Frontal cortex (tissue), 4 donors: ENCODE data around the gene FBXL17. TPM values are rescaled to one million over a fixed set of nuclear protein-coding genes. Genes with fewer than 3 reads are reported as not detected.

Experiments
- DNase-seq, 2 donors: peaks; one replicate each; pipeline ENCODE4 v3.0.0; 2012; ENCODE audit warnings: low spot score in 2 of 2
- FAIRE-seq: peaks from 2 replicates; lab custom pipeline; 2012; peaks lifted over from hg19 to GRCh38; lab: Jason Lieb, UNC
- total RNA-seq: library from RNA; depleted of rRNA; stranded (reverse); fragments of >200 nt; gene quantifications from one replicate; pipeline ENCODE4 v1.2.3, GENCODE V29; 2014
- donor health status: control.
- donor health status: control.
- donor health status: control.

Gene FBXL17
- total RNA-seq, 1 donor from 2014 or later: 55.4 TPM

GRCh38 chr5:107977550-107978071 is 404.3 kb downstream of the FBXL17 start:
- FAIRE-seq: no peak
- no peak for DNase-seq

- FAIRE-seq: no peak
Measured at GRCh38 chr5:107975568-107975967, 406.3 kb downstream of the FBXL17 start.

DNA sequence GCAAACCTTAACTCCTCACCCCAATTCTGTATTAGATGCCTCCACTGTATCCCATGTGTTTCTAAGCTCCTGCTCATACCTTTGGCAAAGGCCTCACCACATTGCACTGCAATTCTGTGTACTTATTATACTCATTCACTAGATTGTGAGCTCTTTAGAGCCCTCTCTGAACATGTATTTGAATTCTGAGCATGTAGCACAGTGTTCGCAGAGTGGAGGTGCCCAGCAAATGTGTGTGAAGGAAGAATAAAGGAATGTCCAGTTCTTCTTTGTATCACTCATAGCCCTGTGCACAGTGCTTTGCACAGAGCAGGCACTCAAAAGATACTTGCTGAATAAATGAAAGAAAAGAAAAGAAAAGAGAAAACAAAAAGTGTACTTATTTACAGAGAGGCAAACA is 410.1 kb downstream of the FBXL17 start:
- DNase-seq (no peak), FAIRE-seq (no peak)

More at GRCh38 chr5:107975568-107975967, 406.3 kb downstream of the FBXL17 start:
- DNase-seq: no peak

DNA sequence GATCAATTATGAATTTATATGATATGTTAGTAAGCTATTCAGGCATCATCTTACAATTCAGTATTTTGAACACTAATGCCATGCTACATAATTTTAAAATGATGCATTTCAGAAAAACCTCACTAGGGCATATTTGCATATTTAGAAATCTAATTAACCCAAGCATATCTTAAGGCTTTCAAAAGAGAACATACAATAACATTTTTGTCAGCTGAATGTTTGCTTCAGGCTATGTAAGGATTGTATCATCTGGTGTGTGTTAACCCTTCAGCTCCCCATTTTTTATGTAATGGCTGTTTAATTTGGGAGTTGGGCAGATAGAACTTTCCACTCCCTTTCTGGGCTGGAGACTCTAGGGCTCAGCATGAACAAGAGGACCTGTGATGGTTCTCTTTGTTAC is 412.1 kb downstream of the FBXL17 start:
- FAIRE-seq (no peak), DNase-seq (no peak)

GRCh38 chr5:107968998-107969397 is 412.9 kb downstream of the FBXL17 start:
- FAIRE-seq (no peak), DNase-seq (no peak)

GRCh38 chr5:107968406-107968843 is 413.5 kb downstream of the FBXL17 start:
- FAIRE-seq (no peak), DNase-seq (no peak)

GRCh38 chr5:107966201-107966600 is 415.7 kb downstream of the FBXL17 start:
- no peak for FAIRE-seq

GRCh38 chr5:107964722-107965121 is 417.2 kb downstream of the FBXL17 start:
- DNase-seq (no peak), FAIRE-seq (no peak)

More at GRCh38 chr5:107966201-107966600, 415.7 kb downstream of the FBXL17 start:
- no peak for DNase-seq

- FAIRE-seq: no peak
Measured at GRCh38 chr5:107959573-107960279, 422.2 kb downstream of the FBXL17 start.

DNA sequence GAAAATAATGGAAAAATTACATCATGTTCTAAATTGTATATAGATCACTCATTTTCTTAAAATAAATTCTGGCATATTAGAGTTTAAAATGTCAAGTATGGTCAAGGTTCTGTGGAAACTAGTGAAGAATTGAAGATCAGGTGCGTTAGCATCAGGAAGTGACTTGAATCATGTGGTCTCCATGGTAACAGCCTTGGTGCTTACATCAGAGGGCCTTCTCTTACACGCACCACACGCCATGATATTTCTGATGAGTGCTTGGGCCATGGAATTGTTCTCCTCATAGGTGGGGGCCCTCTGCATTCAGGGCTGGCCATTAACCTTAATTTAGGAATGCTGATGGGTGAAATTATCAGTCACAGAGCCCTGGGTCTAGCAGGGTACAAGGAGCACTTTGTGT is 423.0 kb downstream of the FBXL17 start:
- no peak for DNase-seq
- no peak for FAIRE-seq

More at GRCh38 chr5:107959573-107960279, 422.2 kb downstream of the FBXL17 start:
- DNase-seq: no peak

DNA sequence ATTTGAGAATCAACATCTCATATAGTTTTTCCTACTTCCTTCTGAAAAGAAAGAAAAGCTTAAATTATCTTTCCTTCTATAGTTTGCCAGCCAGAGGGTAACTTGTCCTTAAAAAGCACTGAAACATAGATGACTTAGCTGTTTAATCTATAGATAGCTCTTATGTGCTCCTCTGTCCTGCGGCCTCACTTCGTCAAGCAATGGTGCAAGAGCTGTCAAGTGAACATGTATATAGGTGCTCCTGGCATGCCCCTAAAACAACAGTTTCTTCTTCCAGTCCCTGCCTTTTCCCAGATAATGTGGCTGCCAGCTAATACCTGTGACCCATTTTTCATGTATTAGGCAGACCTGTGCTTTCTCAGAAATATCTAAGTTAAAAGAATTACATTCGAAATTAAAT is 423.5 kb downstream of the FBXL17 start:
- no peak for DNase-seq
- no peak for FAIRE-seq

GRCh38 chr5:107957051-107957450 is 424.8 kb downstream of the FBXL17 start:
- no peak for DNase-seq
- FAIRE-seq: no peak

DNA sequence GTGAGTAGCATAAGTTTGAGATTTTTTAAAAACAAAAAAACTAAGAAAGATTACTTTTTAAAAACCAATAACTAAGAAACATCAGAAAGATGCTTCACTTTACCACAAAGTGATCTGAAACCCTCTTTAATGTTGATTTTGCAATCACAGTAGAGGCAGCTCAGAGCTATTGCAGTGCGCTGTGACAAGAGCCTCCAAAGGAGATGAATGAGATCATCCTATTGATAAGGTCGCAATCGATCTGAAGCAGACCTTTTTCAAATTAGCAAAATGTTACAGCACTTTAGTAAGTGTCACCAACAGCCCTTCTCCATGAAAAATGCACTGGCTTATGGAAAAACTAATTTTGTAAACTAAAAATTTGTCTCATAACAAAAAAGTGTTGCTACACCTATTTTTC is 426.6 kb downstream of the FBXL17 start:
- no peak for DNase-seq
- FAIRE-seq: no peak

- FAIRE-seq (no peak), DNase-seq (no peak)
Measured at GRCh38 chr5:107954254-107954653, 427.6 kb downstream of the FBXL17 start.

GRCh38 chr5:107952450-107952849 is 429.4 kb downstream of the FBXL17 start:
- DNase-seq (no peak), FAIRE-seq (no peak)

GRCh38 chr5:107951309-107951708 is 430.6 kb downstream of the FBXL17 start:
- no peak for FAIRE-seq
- DNase-seq: no peak

- no peak for FAIRE-seq
- DNase-seq: no peak
Measured at GRCh38 chr5:107950776-107951175, 431.1 kb downstream of the FBXL17 start.

GRCh38 chr5:107949688-107950341 is 432.1 kb downstream of the FBXL17 start:
- FAIRE-seq: no peak
- DNase-seq: no peak

DNA sequence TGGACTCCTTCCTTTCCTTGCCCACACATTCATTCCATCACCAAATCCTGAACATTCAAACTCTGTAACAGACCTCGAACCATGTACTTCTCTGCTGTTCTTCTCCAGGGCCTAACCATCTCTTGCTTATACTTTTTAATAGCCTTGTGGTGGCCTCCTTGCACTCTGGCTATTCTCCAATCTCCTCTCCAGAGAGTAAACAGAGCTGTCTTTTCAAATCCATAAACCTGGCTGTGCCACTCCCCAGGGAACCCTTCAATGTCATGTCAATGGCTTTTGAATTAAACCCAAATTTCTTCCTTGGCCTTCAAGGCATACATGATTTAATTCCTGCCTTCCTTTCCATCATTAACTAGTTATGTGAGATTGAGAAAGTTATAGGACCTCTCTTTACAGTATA is 433.5 kb downstream of the FBXL17 start:
- DNase-seq (no peak), FAIRE-seq (no peak)

DNA sequence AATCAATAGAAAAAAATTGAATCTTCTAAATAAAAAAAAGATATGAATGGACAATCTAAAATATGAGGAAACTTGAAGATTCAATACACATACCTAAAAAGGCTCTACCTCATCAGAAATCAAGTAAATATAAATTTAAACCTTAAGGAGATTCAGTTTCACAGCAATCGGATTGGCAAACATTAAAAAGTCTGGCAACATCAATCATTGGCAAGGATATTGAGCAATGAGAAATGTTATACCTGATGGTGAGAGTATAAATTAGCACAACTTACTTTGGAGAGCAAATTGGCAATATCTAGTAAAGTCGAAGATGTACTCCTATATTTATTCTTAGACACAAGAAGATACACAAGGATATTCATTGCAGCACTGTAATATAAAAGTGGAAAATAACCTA is 436.8 kb downstream of the FBXL17 start:
- DNase-seq (no peak), FAIRE-seq (no peak)

GRCh38 chr5:107943923-107944322 is 438.0 kb downstream of the FBXL17 start:
- DNase-seq: no peak
- no peak for FAIRE-seq
